Endothelial cell (in vitro differentiated cells): ENCODE data around the gene TRPM5. TPM values are rescaled to one million over a fixed set of nuclear protein-coding genes. Genes with fewer than 3 reads are reported as not detected.

Source experiments
- DNase-seq: peaks from one replicate; pipeline ENCODE4 v3.0.0; 2021; ENCODE audit warnings: low spot score
- H3K27ac Mint-ChIP-seq: one replicate; pipeline ENCODE4 v1.8.0; 2021; ENCODE audit warnings: mixed read lengths, inconsistent platforms; ENCODE audit not compliant: unreplicated experiment
- H3K27me3 Mint-ChIP-seq: one replicate; pipeline ENCODE4 v1.8.0; 2021; ENCODE audit warnings: mild to moderate bottlenecking, moderate library complexity, mixed read lengths, inconsistent platforms; ENCODE audit not compliant: unreplicated experiment
- H3K36me3 Mint-ChIP-seq: one replicate; pipeline ENCODE4 v1.8.0; 2021; ENCODE audit warnings: mild to moderate bottlenecking, low read depth, mixed read lengths, inconsistent platforms; ENCODE audit not compliant: unreplicated experiment
- H3K4me1 Mint-ChIP-seq: one replicate; pipeline ENCODE4 v1.8.0; 2021; ENCODE audit warnings: mild to moderate bottlenecking, mixed read lengths, inconsistent platforms; ENCODE audit not compliant: unreplicated experiment
- H3K4me3 Mint-ChIP-seq: one replicate; pipeline ENCODE4 v1.8.0; 2021; ENCODE audit warnings: mild to moderate bottlenecking, mixed read lengths, inconsistent platforms; ENCODE audit not compliant: unreplicated experiment
- H3K9me3 Mint-ChIP-seq: one replicate; pipeline ENCODE4 v1.8.0; 2021; ENCODE audit warnings: mixed read lengths, inconsistent platforms; ENCODE audit not compliant: unreplicated experiment
- total RNA-seq: library from RNA; stranded (reverse); fragmentation: NEBNext Ultra II Directional; extraction: Animal tissue kit (Norgen Biotek cat#: 25700); gene quantifications from one replicate; pipeline ENCODE4 v1.2.1, GENCODE V29; 2021; ENCODE audit not compliant: unreplicated experiment
- TF ChIP-seq, protein P1 (sequence below): fragments of 200-600 bp; sonication (generic); IDR thresholded peaks from one replicate; pipeline ENCODE4 v1.5.0; 2021; ENCODE audit warnings: antibody characterized with exemption; ENCODE audit not compliant: unreplicated experiment

TRPM5 gene
- total RNA-seq, 1 donor from 2014 or later = 0.38 TPM

DNA sequence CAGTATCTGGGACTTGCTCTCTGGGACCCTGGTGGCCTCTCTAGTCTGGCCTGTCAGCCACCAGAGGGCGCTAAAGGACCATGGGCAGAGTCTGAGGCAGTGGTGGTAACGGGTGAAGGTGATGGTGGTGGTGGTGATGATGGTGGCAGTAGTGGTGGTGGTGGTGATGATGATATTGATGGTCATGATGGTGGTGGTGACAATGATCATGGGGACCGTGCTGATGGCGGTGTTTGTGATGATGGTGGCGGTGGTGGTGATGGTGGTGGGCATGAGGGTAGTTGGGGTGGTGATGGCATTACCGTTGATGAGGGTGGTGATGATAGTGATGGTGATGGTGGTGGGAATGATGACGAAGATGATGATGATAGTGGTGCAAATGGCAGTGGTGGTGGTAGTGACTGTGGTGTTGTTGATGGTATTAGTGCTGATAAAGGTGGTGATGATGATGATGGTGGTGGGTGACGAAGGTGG, 16.0 kb downstream of the TRPM5 start:
- TF ChIP-seq, protein P1, sequence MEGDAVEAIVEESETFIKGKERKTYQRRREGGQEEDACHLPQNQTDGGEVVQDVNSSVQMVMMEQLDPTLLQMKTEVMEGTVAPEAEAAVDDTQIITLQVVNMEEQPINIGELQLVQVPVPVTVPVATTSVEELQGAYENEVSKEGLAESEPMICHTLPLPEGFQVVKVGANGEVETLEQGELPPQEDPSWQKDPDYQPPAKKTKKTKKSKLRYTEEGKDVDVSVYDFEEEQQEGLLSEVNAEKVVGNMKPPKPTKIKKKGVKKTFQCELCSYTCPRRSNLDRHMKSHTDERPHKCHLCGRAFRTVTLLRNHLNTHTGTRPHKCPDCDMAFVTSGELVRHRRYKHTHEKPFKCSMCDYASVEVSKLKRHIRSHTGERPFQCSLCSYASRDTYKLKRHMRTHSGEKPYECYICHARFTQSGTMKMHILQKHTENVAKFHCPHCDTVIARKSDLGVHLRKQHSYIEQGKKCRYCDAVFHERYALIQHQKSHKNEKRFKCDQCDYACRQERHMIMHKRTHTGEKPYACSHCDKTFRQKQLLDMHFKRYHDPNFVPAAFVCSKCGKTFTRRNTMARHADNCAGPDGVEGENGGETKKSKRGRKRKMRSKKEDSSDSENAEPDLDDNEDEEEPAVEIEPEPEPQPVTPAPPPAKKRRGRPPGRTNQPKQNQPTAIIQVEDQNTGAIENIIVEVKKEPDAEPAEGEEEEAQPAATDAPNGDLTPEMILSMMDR = peak; percentile 78

DNA sequence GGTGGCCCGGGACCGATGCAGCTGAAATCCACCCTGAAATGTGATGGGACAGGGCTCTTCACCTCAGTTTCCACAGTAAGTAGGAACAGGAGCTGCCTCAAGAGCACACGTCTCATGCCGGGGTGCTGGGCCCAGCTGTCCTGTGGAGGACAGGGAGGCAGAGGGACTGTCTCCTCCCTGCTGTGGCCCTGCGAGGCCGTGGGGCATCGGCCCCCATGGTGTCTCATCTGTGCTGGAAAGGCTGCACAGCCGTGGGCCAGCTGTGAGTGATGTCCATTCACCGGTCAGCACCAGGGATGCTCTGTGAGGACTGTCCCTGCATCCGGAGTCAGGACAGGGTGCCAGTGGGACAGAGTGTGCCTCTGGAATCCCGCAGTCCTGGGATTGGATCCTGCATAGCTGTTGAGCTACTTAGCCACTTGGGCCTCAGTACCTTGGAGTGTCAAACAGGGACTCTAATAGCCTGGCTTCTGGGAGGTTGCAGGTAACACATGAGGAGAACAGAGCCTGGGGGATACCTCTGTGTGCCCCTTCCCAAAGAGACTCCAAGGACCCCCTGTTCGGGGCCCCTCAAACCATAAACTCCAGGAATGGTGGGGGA, 16.5 kb downstream of the TRPM5 start:
- H3K4me1 Mint-ChIP-seq = no peaks in the 10 kb centered on the region
- DNase-seq = no peak
- no peaks in the 10 kb centered on the region for H3K9me3 Mint-ChIP-seq
- H3K27me3 Mint-ChIP-seq = peaks cover 10% of the 10 kb centered on the region
- H3K36me3 Mint-ChIP-seq = no peaks in the 10 kb centered on the region
- TF ChIP-seq, protein P1 = no peak
- no peak overlapping the region for H3K4me3 Mint-ChIP-seq
- H3K27ac Mint-ChIP-seq = no peak overlapping the region

More for the DNA sequence above, 16.0 kb downstream of the TRPM5 start:
- Mint-ChIP-seq H3K36me3 (no peaks in the 10 kb centered on the region), H3K27ac (no peak overlapping the region), H3K9me3 (no peaks in the 10 kb centered on the region), H3K27me3 (peaks cover 10% of the 10 kb centered on the region), H3K4me3 (no peak overlapping the region), H3K4me1 (no peaks in the 10 kb centered on the region)
- peak; percentile 91 for DNase-seq

DNA sequence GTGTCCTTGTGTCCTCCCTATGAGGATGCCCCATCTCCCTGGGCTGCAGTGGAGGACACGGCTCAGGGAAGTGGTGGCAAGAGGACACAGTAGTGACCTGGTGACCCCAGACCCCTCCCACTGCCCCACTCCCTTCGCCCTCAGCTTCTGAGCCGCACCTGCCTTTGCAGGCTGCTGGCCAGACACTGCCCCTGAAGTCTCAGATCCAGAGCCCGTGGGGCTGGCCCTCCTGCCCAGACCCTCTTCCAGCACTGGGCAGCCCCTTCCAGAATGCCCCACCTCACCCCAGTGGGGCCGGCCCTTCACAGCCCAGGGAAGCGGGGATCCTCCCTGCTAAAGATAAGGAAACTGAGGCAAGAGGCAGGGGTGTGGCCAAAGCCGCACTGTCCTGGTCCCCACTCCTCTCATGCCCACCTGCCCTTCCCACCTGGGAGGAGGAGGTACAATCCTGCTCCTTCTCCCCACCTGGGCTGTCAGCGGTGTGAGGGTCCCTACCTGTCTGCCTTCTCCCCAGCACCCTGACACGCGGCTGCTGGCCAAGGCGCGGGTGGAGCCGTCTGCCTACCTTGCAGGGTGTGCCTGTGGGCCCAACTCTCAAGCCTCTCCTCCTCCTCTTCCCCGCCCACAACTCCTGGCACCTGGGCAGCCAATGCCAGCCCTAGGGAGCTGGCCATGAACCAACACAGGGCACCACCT, 17.3 kb downstream of the TRPM5 start:
- no peak overlapping the region for H3K27ac Mint-ChIP-seq
- TF ChIP-seq, protein P1 = no peak
- H3K36me3 Mint-ChIP-seq = no peaks in the 10 kb centered on the region
- no peaks in the 10 kb centered on the region for H3K4me1 Mint-ChIP-seq
- H3K9me3 Mint-ChIP-seq = no peaks in the 10 kb centered on the region
- no peak overlapping the region for H3K4me3 Mint-ChIP-seq
- no peak for DNase-seq
- peaks cover 10% of the 10 kb centered on the region for H3K27me3 Mint-ChIP-seq

DNA sequence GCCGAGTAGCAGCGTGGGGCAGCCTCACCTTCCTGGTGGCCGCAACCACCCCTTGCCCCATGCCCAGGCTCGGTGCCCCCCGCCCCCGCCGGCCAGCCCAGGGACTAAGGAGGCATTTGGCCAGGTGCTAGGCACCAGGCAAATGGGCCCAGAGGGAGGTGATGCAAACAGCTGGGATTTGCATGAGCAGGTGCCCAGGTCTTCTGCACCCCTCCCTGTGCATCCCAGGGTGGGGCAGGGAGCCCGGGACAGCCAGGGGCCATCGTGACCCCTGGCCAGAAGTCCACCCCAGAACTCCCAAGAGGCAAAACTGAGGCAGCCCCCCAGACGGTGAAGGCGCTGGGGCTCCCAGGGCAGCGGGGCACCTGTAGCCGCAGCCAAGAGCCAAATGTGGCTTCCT, 18.1 kb downstream of the TRPM5 start:
- Mint-ChIP-seq H3K36me3 (no peaks in the 10 kb centered on the region), H3K9me3 (no peaks in the 10 kb centered on the region), H3K27ac (no peak overlapping the region), H3K4me1 (no peaks in the 10 kb centered on the region), H3K4me3 (no peak overlapping the region), H3K27me3 (peaks cover 6% of the 10 kb centered on the region)
- no peak for DNase-seq
- TF ChIP-seq, protein P1 = no peak

DNA sequence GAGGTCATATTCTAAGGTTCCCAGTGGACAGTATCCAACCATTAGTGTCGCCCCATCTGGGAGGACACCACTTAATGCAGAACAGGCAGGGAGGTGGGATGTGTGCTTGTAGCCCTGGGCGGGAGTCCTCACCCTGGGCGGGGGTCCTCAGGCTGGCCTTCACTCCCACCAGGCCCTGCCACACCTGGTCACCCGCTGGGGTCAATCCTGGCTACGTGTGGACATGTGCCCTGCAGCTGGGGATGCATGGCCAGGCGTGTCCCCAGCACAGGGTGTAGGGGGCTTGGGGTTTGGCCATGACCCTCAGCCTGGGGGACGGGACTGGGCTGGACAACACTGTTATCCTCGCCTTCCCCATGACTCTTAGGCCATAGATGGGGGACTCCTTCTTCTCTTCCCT, 18.8 kb downstream of the TRPM5 start:
- H3K27me3 Mint-ChIP-seq = peaks cover 6% of the 10 kb centered on the region
- TF ChIP-seq, protein P1 = no peak
- no peaks in the 10 kb centered on the region for H3K4me1 Mint-ChIP-seq
- no peaks in the 10 kb centered on the region for H3K9me3 Mint-ChIP-seq
- no peaks in the 10 kb centered on the region for H3K36me3 Mint-ChIP-seq
- H3K27ac Mint-ChIP-seq = no peak overlapping the region
- DNase-seq = no peak
- H3K4me3 Mint-ChIP-seq = no peak overlapping the region
